ENCODE results near the gene GNAI2.
"Not testable (repeated sequence)": the region's sequence is repeated elsewhere in the genome, so short reads cannot be mapped to it uniquely, and the experiment has no call there.

GNAI2 gene

GRCh38 chr3:50205413-50206276 is 30.4 kb upstream of the GNAI2 start:
- no peak for DNase-seq

- no peak for DNase-seq
These were observed 28.5 kb upstream of the GNAI2 start for GRCh38 chr3:50207359-50208042.

DNA sequence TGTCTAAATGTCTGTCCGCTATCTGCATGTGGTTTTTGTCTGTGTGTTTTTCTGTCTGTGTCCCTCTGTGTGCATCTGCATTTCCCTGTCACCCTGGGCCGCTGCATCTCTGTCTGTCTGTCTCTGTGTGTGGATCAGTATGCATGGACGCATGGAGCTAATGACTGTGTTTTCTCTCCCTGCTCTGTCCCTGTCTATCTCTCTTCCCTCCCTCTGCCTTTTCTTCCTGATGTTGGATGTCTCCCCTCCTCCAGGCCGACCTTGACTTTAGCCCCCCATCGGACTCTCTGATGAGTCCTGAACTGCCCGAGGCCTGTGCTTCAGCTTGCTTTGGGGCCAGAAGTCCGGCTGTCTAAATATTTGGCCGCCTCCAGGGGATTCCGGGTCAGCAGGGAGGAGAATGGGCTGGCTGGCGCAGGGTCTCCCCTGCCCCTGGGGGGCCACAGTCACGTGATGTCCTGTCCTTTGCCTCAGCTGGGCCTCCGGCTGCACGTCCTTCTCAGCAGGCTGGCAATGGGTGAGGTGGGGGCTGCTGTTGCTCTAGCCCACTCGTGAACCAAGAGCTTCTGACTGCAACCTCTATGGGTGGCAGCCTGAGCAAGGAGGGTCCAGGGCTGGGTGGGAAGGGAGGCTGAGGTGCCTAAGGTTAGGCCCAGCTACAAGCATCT is 27.2 kb upstream of the GNAI2 start:
- DNase-seq = no peak

DNA sequence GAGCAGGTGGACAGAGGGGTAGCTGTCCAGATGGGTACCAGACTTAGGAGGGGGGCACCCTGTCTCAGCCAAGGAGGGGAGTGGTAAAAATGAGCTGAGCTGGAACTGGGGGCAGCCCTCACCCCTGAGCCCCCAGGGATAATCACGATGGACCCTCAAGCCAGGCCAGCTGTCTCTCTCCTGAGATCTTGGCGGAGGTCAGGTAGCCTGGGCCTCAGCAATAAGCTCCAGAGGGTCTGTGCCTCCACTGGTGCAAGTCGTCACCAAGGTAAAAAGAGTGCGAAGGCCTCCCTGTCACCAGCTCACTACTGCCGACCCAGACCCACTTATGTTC is 25.9 kb upstream of the GNAI2 start:
- no peak for DNase-seq

- DNase-seq = no peak
These were observed 25.3 kb upstream of the GNAI2 start for GRCh38 chr3:50210510-50211367.

- DNase-seq = not testable (repeated sequence)
These were observed 24.7 kb upstream of the GNAI2 start for GRCh38 chr3:50211368-50211717.

- DNase-seq = no peak
These were observed 24.1 kb upstream of the GNAI2 start for GRCh38 chr3:50211930-50212329.

DNA sequence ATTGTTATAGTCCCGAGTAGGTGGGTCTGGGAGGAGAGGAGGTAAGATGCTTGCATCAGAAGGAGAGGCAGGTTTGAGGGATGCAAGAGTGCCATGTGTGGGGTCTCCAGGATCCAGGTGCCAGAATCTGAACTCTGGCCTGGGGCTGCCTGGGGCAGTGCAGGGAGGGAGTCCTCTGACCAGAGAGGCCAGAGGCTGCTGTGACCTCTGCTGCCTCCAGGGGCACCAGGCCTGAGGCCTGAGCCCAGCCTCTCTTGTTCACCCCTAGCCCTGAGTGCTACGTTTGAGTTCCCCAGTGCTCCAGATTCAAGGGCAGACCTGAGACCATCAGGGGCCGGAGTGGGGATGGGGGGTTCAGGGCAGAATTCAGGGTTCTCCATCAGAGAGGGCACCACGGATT is 23.5 kb upstream of the GNAI2 start:
- no peak for DNase-seq

GRCh38 chr3:50212971-50213370 is 23.0 kb upstream of the GNAI2 start:
- DNase-seq = no peak

GRCh38 chr3:50213373-50213772 is 22.6 kb upstream of the GNAI2 start:
- no peak for DNase-seq

DNA sequence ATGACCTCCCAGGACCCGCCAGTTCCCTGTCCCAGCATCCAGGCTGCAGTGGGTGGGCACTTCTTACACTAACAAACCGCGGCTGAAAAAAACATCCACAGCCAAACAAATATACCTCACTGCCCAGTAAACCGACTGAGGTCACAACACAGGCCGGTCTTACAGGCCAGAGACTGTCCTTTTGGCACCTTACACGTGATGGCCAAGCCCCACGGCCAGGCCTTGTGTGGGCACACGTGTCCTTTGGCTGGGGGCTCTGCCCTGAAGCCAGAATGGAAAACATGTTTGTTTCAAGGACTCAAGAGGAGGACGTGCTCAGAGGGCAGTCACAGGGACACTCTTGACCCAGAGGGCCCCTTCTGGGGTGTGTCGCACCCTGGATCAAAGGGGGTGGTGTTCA is 21.2 kb upstream of the GNAI2 start:
- no peak for DNase-seq

DNA sequence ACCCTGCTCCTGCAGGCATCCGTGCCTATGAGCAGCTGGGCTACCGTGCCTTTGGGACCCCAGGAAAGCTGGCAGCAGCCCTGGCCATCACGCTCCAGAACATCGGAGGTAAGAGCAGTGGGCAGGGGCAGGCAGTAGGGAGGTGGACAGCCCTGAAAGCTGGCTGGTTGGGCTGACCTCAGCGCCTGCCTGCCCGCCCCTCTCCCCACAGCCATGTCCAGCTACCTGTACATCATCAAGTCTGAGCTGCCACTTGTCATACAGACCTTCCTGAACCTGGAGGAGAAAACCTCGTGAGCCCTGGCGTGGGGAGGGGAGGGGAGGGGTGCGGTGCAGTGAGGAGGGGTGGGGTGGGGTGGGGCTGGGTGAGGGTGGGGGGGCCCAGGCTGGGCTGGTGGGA is 20.5 kb upstream of the GNAI2 start:
- no peak for DNase-seq

GRCh38 chr3:50217681-50218080 is 18.3 kb upstream of the GNAI2 start:
- no peak for DNase-seq

- no peak for DNase-seq
These were observed 17.6 kb upstream of the GNAI2 start for GRCh38 chr3:50218448-50218847.

DNA sequence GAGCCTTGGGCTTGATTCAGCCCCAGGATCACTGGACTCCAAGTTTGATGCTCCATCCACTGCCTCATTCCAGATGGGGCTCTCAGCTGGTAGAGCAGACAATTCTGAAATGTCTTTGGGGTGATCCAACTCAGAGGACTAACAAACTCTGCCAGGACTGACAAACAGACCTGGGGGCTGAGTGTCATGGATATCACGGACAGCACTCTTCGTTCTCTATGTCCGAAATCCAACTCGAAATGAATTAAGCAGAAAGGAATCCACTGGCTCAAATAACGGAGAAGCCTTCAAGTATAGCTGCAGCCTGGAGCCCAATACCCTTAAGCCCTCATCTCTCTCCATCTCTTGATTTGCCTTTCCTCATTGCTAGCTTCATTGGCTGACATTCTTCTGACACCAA is 16.7 kb upstream of the GNAI2 start:
- no peak for DNase-seq

DNA sequence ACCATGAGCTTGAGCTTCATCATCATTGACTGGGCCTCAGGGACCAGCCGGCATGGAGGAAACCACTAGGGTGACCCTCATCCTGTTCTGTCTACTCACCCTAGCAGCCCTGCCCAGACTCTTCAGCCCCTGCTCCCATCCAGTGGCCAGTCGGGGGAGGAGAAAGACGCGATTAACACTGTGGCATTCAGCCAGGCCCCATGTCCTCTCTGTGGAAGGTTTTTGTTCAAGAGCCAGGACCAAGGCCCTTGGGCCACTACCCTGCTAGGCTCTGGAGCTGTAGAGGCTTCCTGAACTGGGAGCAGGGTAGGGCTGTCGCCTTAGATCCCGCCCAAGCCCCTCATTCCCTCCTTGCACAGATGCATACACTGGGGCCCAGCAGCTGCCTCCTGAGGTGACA is 15.9 kb upstream of the GNAI2 start:
- DNase-seq = no peak

DNA sequence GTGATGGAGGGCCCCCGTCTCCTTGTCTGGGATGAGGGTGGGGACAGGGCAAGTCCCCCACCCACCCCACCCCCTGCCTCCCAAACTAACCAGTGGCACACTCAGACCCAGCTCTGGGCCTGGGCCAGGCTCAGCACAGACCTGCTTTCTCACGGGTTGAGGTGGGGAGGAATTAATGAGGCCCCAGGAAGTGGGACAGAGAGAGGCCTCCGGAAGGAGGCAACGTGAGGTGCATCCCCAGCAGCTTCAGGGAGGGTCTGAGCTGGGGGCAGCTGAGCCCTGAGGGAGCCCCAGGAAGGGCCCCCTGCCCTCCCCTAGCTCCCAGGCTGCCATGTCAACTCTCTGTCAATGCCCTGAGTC is 15.0 kb upstream of the GNAI2 start:
- DNase-seq = no peak

DNA sequence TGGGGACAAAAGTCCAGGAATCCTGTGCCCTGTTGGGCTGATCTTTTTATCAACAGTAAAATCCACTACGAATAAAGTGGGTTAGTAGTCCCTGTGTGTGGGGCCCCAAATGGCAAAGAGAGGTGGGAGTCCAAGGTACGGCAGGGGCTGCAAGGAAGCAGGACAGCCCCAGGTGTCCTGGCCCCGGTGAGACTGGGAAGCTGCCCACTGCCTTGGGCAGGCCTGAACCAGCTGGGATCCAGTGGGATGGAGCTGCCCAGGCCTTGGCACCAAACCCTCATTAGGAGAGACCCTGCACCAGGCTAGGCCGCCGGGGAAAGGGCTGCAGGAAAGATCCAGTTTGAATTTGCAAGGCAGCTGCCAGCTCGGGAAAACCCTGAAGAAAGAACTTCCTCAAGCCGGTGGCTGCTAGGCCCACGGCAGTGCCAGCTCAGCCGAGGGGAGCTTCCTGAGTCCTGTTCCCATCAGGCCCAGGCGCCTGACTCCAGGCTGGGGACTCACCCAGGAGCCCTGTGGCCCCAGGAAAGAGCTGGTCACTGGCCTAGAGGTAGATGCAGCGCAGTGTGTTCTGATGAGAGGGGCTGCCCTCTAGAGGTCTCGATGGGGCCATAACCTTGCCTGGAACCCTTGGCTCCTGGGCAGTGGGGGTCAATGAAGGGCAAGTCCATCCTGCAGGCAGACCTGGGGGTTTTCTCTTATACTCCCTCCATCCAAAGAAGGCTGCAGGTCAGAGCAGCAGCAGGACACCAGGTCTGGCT is 14.4 kb upstream of the GNAI2 start:
- DNase-seq = no peak

DNA sequence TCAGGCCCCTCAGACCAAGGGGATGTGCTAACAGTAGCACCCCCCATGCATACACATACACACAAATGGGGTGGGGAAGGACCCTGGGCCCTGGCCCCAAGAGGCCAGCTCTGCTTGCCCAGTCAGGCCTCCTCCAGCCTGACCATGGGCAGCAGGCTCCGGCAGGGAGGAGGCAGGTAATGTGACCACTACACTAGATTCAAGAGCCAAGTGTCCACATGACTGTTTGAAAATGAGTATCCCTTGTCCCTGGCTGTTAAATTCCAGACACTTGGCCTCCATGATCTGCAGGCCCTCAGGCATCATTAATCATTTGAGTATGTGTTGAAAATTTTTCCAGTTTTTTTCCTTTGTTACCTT is 13.9 kb upstream of the GNAI2 start:
- DNase-seq = no peak

DNA sequence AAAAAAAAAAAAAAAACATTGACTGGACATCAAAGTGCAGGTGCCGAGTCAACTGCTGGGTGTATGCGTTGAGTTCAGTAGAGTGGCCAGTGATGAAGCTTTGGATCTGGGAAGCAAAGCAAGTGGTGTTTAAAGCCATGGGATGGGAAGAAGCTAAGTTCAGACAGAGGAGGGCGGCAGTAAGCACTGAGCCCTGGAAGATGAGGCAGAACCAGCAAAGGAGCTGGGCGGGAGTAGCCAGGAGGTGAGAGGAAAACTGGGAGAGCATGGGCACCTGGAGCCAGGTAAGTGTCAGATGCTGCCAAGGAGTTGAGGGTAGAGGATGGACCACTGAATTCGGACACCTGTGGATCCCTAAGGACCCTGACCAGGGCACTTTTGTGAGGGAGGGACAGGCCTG is 11.4 kb upstream of the GNAI2 start:
- no peak for DNase-seq

DNA sequence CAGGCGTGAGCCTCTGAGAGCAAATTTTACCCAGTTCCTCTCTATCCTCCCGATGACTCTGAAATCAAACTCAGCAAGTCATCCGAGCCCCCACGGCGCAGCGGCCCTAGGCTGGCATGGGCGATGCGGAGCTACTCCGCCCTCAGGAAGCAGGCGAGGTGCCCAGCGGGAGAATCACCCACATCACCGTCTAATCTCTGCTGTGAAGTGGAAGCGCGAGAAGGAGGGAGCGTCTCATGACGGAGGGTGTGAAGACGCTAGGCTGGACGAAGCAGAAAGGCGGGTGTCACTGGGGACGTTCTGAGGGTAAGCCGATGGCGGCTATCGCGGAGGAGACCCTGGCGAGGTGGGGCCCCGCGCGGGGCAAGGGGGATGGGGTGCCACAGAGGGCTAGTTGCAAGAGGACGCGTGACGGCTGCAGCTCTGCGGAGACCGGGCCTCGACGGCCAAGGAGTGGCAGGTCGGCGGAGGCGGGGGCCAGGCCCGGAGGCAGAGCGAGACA is 9.1 kb upstream of the GNAI2 start:
- no peak for DNase-seq

DNA sequence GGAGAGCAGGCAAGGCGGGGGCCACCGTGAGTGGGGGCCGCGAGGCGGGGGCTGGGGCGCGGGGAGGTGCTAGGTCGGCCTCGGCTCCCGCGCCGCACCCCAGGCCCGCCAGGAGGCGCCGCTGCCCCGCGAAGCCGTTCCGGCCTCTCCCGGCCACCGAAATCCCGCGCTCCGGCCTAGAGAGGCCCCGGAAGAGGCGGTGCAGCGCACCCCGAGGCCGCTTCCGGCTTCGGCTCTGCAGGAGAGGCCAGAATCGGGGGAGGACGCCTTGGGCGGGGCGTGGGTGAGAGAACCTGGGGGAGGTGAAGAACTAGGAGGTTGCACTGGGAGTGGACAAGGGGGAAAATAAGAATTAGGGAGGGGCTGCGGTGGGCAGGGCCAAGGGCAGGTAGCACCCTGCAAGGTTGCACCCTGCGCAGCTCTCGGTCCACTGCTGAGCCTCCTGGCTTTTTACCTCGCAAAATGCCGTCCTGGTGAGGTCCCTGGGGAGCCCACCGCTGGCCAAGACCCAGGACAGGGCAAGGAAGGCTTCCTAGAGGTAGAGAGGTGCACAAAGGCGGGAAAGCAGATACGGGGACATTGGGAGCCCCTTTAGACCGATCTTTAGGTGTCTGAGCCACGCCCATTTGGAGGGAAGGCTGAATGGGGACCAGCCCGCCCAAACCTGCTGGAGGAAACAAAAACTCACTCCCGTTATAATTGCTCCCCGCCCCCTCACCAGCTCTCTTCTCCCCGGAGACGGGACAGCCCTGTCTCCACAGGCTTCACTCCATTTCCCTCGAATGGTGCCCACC is 8.4 kb upstream of the GNAI2 start:
- DNase-seq = peak; percentile 76

All from cortex of kidney (tissue), 1 donor.